Measurements from ENCODE around the gene ANKLE1. TPM values are rescaled to one million over a fixed set of nuclear protein-coding genes. Genes with fewer than 3 reads are reported as not detected.

The ANKLE1 gene
- total RNA-seq, 1 donor from 2014 or later = 0.99 TPM

DNA sequence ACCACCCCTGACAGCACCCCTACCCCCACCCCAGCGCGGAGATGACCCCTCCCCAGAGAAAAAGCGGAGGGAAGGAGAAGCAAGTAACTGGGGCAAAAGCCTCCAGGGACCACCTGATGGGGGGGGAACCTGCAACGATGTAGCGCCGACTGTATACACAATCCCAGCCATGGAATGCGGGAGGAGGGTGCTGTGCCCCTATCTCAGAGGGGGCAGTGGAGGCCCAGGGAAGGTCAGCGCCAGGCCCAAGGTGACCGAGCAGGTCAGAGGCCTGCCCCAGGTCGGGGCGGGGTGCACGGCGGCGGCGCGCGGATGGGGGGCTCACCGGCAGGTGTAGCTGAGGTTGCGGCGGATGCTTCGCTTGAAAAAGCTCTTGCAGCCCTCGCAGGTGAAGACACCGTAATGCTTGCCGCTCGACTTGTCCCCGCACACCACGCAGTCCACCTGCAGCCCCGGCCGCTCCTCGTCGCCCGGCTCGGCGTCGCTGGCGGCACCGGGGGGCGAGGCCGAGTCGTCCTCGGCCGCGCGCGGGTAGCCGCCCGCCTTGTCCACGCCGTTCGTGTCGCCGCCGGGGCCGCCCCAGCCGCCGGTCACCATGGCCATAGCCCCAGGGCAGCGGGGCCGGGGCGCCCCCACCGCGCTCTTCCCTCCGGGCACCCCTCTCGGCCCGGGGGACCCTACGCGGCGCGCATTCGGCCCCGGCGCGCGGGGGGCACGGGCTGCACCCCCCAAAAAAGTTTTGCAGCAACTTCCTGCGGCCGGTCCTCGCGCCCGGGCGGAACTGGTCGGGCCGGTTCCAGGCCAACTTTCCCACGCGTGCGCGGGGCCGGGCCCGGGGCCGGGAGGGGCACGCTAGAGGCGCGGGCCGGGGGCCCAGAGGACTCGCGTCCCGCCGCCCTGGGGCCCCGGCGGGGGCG is 36.8 kb upstream of the ANKLE1 start:
- Mint-ChIP-seq H3K9me3 (ENCODE audit: unreplicated experiment) (no peaks in the 10 kb centered on the region), H3K4me1 (ENCODE audit: unreplicated experiment) (peaks cover 59% of the 10 kb centered on the region)
- DNase-seq (ENCODE audit: extremely low spot score, unreplicated experiment) = no peak

DNA sequence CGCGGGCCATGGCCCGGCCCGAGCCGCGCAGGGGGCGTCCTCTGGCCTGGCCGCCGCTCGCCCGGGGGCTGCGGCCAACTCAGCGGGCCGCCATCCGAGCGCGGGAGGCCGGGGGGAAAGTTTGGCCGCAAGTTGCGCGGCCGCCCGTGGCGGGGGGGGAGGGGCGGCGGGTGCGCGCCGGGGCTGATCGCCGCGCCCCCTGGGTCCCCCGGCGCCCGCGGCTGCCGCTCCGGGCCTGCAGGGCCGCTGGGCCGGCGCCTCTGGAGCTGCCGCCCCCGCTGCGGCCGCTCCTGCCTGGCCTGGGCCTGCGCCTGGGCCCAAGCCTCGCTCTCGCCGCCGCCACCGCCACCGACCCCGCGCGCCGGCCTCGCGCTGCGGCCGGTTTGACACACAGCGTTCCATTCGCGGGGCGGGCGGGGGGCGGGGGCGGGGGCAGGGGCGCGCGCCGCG is 36.1 kb upstream of the ANKLE1 start, which contains the start of gene NR2F6:
Gene NR2F6 (minus strand): TSS at position 385 of the 450 bp plus-strand sequence. CDS start 699 bp downstream, outside the sequence.
- Mint-ChIP-seq H3K4me1 (ENCODE audit: unreplicated experiment) (peaks cover 59% of the 10 kb centered on the region), H3K4me3 (ENCODE audit: unreplicated experiment) (peak within 1 kb of the TSS; percentile 90), H3K27me3 (ENCODE audit: unreplicated experiment) (no peaks in the 10 kb centered on the region), H3K36me3 (ENCODE audit: unreplicated experiment) (no peaks in the 10 kb centered on the region), H3K9me3 (ENCODE audit: unreplicated experiment) (no peaks in the 10 kb centered on the region), H3K27ac (ENCODE audit: unreplicated experiment) (peak within 1 kb of the TSS; percentile 87)
- TF ChIP-seq CTCF (IDR thresholded peaks at IDR 0.05) = no peak
- no peak for DNase-seq (ENCODE audit: extremely low spot score, unreplicated experiment)

More for the DNA sequence above, 36.8 kb upstream of the ANKLE1 start:
- no peak for TF ChIP-seq CTCF (IDR thresholded peaks at IDR 0.05)
- H3K27me3 Mint-ChIP-seq (ENCODE audit: unreplicated experiment) = no peaks in the 10 kb centered on the region
- peak overlapping the region; percentile 90 for H3K4me3 Mint-ChIP-seq (ENCODE audit: unreplicated experiment)
- H3K27ac Mint-ChIP-seq (ENCODE audit: unreplicated experiment) = peak overlapping the region; percentile 87
- H3K36me3 Mint-ChIP-seq (ENCODE audit: unreplicated experiment) = no peaks in the 10 kb centered on the region

DNA sequence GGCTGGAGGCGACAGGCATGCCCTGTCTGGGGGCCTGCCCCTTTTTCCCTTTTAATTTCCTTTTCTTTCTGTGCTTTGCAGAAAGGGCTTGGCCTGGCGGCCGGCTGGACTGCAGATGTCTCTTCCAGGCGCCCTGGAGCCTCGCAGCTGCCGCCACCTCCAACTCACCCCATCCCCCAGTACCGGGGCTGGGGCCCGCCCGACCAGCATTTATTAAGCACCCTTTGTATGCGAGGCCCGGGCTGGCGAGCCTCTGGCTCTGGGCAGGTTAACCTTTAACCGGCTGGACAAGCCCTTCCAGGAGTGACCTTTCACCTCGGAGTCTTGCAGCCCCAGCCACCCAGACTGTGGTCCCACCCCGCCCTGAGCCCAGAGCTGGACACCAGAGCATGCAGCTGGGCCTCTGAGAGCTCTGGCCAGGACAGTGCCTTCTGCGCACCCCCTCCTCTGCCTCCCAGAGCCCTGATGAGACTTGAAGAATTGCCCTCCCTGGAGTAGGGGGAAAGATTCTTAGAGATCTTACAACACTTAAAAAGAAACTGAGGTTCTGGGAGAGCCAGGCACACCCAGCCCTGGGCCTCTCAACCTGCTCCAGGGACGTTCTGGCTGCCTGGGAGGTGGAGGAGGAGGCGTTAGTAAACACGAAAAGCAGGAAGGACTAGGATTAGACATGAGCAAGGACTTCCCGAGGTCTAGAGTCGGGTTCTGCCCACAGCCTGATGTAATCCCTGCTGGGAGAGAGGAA is 34.8 kb upstream of the ANKLE1 start:
- H3K4me3 Mint-ChIP-seq (ENCODE audit: unreplicated experiment) = peak overlapping the region; percentile 81
- H3K27me3 Mint-ChIP-seq (ENCODE audit: unreplicated experiment) = no peaks in the 10 kb centered on the region
- H3K36me3 Mint-ChIP-seq (ENCODE audit: unreplicated experiment) = no peaks in the 10 kb centered on the region
- no peak for DNase-seq (ENCODE audit: extremely low spot score, unreplicated experiment)
- H3K9me3 Mint-ChIP-seq (ENCODE audit: unreplicated experiment) = no peaks in the 10 kb centered on the region
- H3K4me1 Mint-ChIP-seq (ENCODE audit: unreplicated experiment) = peaks cover 48% of the 10 kb centered on the region
- TF ChIP-seq CTCF (IDR thresholded peaks at IDR 0.05) = no peak
- H3K27ac Mint-ChIP-seq (ENCODE audit: unreplicated experiment) = peak overlapping the region; percentile 87

DNA sequence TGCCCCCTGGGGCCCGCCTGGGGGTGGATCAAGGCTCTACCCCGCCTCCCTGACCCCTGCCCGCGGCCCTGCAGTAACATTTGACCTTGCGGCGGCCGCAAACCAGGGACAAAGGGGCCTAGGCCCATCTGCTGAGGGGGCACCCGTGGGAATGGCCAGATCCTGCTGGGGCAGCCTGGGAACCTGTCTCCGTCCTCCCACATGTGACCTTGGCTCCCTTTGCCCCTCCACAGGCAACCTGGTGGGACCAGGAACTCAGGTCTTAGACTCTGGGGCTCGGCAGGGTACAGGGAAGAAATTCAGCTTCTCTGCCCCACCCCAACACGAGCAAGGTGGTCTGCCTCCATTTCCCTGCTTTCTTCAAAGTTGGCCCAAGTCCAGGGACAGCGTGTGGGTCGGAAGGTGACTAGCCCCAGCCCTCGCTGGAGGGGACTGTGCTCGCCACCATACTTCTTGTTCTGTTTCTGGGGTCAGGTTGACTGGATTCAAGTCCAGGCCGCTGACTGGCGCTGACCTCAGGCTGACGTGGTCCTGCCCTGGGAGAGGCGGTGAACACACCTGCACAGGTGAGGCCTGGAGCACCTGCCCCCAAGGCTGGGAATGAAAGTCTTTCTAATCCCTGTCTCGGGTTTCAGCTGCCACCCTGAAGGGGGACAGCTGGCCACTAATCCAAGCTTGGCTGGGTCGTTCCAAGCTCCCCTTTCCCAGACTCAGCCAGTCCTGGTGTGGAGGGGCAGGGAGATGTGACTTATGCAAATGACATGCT is 33.5 kb upstream of the ANKLE1 start:
- no peak overlapping the region for H3K27ac Mint-ChIP-seq (ENCODE audit: unreplicated experiment)
- no peaks in the 10 kb centered on the region for H3K27me3 Mint-ChIP-seq (ENCODE audit: unreplicated experiment)
- DNase-seq (ENCODE audit: extremely low spot score, unreplicated experiment) = no peak
- no peak overlapping the region for H3K4me3 Mint-ChIP-seq (ENCODE audit: unreplicated experiment)
- no peaks in the 10 kb centered on the region for H3K36me3 Mint-ChIP-seq (ENCODE audit: unreplicated experiment)
- no peaks in the 10 kb centered on the region for H3K9me3 Mint-ChIP-seq (ENCODE audit: unreplicated experiment)
- peaks cover 40% of the 10 kb centered on the region for H3K4me1 Mint-ChIP-seq (ENCODE audit: unreplicated experiment)
- no peak for TF ChIP-seq CTCF (IDR thresholded peaks at IDR 0.05)

Data from osteocyte (in vitro differentiated cells).